ENCODE results near the gene TMEM217.

- no peak for TF ChIP-seq CTCF (conservative IDR thresholded peaks at IDR 0.05; ENCODE audit: low read depth, low read length)
- TF ChIP-seq EZH2 (IDR thresholded peaks at IDR 0.05; ENCODE audit: low read length, unreplicated experiment): no peak
These were observed 15.7 kb upstream of the TMEM217 start for GRCh38 chr6:37273690-37274089.
